VCaP (cell line): Measurements from ENCODE around the gene RBMS3.

Experiments
- H3K27ac ChIP-seq: fragments of 450-650 bp; 2 replicates; pipeline ENCODE4 v1.5.1; 2017
- CTCF ChIP-seq: fragments of 450-650 bp; conservative IDR thresholded peaks from 2 replicates; pipeline ENCODE4 v1.5.1; 2017; ENCODE audit warnings: mild to moderate bottlenecking, moderate library complexity

RBMS3 gene

GRCh38 chr3:29312960-29313452 lies 32.1 kb downstream of the RBMS3 start:
- no peak overlapping the region for H3K27ac ChIP-seq
- TF ChIP-seq CTCF: no peak

- H3K27ac ChIP-seq: no peak overlapping the region
- no peak for TF ChIP-seq CTCF
These were observed 33.3 kb downstream of the RBMS3 start for GRCh38 chr3:29313981-29314726.

DNA sequence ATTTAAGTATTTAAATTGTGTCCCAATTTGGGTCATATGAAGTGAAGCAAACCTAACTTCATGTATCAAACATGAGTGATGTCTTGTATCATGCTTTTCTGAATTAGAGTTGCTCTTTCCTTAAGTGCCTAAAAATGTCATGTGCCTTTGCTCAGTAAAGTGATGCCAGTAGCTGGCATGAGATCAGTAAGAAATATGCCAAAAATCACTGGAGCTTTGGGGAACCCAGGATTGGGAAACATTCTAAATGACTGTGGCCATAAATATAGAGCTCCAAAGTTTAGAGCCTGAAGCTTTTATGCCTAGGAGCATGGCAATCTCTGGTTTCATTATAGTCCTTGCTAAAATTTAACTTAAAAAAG lies 33.8 kb downstream of the RBMS3 start:
- no peak for TF ChIP-seq CTCF
- no peak overlapping the region for H3K27ac ChIP-seq

GRCh38 chr3:29317659-29318173 lies 36.8 kb downstream of the RBMS3 start:
- no peak for TF ChIP-seq CTCF
- no peak overlapping the region for H3K27ac ChIP-seq

DNA sequence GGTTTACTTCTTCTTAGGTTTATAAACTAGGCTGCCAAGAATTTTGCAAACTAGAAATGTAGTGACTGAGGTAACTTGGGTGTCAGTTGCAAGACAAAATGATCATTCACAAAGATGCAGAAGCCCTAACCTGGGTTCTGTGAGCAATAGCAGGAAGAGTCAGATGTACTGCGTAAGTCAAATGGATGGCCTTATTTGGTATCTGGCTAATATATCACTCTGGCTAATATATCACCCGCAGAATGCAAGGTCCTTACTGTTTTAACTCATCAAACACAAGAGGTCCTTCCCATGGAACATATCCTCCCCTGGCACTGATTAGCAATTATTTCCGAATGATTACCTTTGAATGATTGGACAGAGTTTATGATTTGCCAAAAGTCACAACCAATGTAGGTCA lies 37.4 kb downstream of the RBMS3 start:
- TF ChIP-seq CTCF: no peak

GRCh38 chr3:29319262-29319661 lies 38.4 kb downstream of the RBMS3 start:
- no peak overlapping the region for H3K27ac ChIP-seq
- no peak for TF ChIP-seq CTCF

More for the DNA sequence above, 37.4 kb downstream of the RBMS3 start:
- no peak overlapping the region for H3K27ac ChIP-seq

GRCh38 chr3:29319798-29320197 lies 38.9 kb downstream of the RBMS3 start:
- no peak for TF ChIP-seq CTCF
- no peak overlapping the region for H3K27ac ChIP-seq
